HG02840 (cell line): ENCODE measurements around the gene NABP1.

Experiments
- ATAC-seq: cut with Tn5 transposase; IDR thresholded peaks from one replicate; pipeline ENCODE4 v1.9.1; 2021; ENCODE audit warnings: mild to moderate bottlenecking, moderate library complexity, moderate number of reproducible peaks; ENCODE audit not compliant: unreplicated experiment, low FRiP score

The NABP1 gene

GRCh38 chr2:191678437-191679100 lies 633 bp downstream of the NABP1 start:
- peak; percentile 6 for ATAC-seq

GRCh38 chr2:191679818-191680600 lies 2.1 kb downstream of the NABP1 start:
- ATAC-seq = peak; percentile 24

- no peak for ATAC-seq
Measured at GRCh38 chr2:191680639-191681038, 2.7 kb downstream of the NABP1 start.

GRCh38 chr2:191682126-191682525 lies 4.2 kb downstream of the NABP1 start:
- ATAC-seq = no peak

- no peak for ATAC-seq
Measured at GRCh38 chr2:191686066-191686465, 8.1 kb downstream of the NABP1 start.

- ATAC-seq = no peak
Measured at GRCh38 chr2:191686729-191687128, 8.8 kb downstream of the NABP1 start.

GRCh38 chr2:191687867-191688266 lies 9.9 kb downstream of the NABP1 start:
- no peak for ATAC-seq

- no peak for ATAC-seq
Measured at GRCh38 chr2:191688934-191689695, 11.2 kb downstream of the NABP1 start.

- ATAC-seq = no peak
Measured at GRCh38 chr2:191690327-191690726, 12.4 kb downstream of the NABP1 start.

GRCh38 chr2:191691016-191691735 lies 13.2 kb downstream of the NABP1 start:
- ATAC-seq = no peak

- no peak for ATAC-seq
Measured at GRCh38 chr2:191691898-191692297, 14.0 kb downstream of the NABP1 start.

- no peak for ATAC-seq
Measured at GRCh38 chr2:191692502-191693115, 14.7 kb downstream of the NABP1 start.

- ATAC-seq = no peak
Measured at GRCh38 chr2:191693166-191693565, 15.2 kb downstream of the NABP1 start.

- no peak for ATAC-seq
Measured at GRCh38 chr2:191693778-191694177, 15.8 kb downstream of the NABP1 start.

GRCh38 chr2:191696001-191696400 lies 18.1 kb downstream of the NABP1 start:
- no peak for ATAC-seq

GRCh38 chr2:191696966-191697365 lies 19.0 kb downstream of the NABP1 start:
- no peak for ATAC-seq

GRCh38 chr2:191697870-191698269 lies 19.9 kb downstream of the NABP1 start:
- ATAC-seq = no peak

GRCh38 chr2:191699341-191699945 lies 21.5 kb downstream of the NABP1 start:
- no peak for ATAC-seq

GRCh38 chr2:191701029-191701428 lies 23.1 kb downstream of the NABP1 start:
- ATAC-seq = no peak

GRCh38 chr2:191701696-191702095 lies 23.8 kb downstream of the NABP1 start:
- ATAC-seq = no peak
